Measurements from ENCODE around the gene MTMR12. TPM values are rescaled to one million over a fixed set of nuclear protein-coding genes. Genes with fewer than 3 reads are reported as not detected.

The MTMR12 gene
- total and polyA plus RNA-seq, 10 of the 15 experiments (the other 5 are each of a cell fraction or from before 2014, with no cell fraction given) = 5.0 to 22.9 (median 16.3) TPM

DNA sequence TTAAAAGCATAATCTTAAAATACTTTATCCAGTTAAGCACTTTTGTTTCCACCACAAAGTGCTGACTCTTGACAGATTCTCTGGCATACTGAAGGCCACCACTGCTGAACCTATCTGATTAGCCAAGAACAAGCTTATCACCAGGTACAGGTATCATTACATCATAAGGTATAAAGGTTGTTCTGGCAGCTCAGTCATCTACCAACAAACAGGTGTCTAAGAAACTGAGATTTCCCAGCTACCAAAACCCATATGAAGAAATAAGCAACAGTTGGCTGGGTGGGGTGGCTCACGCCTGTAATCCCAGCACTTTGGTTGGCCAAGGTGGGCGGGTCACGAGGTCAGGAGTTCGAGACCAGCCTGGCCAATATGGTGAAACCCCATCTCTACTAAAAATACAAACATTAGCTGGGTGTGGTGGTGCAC, 5.0 kb downstream of the MTMR12 start:
- intact Hi-C loops (cut with micrococcal nuclease; ENCODE audit: unreplicated experiment) = no loop called here
- POLR2A ChIA-PET = interaction anchor here (1.1 to 3.2 kb wide), 3 partner anchors 10 to 28 kb away, joined by 3 to 16 read pairs (median 8); no protein-coding TSS in a partner anchor
- no peaks in the 10 kb centered on the region for H3K9me3 ChIP-seq (replicated peaks; ENCODE audit: control insufficient read depth, insufficient read depth, low read length)

DNA sequence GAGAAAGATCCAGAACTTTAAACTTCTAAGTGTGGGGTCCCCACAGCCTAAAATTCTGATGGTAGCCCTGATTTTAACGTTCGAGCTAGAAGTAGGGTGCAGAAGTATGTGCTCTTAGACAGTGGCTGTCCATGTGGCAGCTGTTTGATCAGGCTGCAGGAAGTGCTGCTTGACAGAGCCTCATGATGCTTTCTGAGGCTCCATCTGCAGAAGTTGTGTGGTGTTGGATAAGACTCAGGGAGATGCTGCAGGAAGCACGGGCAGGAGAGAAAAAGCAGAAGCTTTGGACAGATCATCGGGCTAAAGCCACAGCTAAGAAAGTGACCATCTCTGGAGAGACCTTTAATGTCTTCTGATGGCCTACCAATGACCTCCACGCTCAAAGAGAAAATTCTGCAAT, 8.1 kb downstream of the MTMR12 start:
- H3K4me1 ChIP-seq (ENCODE audit: control insufficient read depth, insufficient read depth, low read length) = peaks cover 5% of the 10 kb centered on the region; the same call in 1 of the 2 replicates
- H3K36me3 ChIP-seq (ENCODE audit: control insufficient read depth in 2 of 2, insufficient read depth in 2 of 2, low read length in 1 of 2) = peaks cover 0 to 2% of the 10 kb centered on the region in 2 experiments; a peak in 3 of 4 replicates
- H3K27ac ChIP-seq (ENCODE audit: control insufficient read depth, insufficient read depth) = no peak overlapping the region
- 89% methylated on average over 5 of the region's 5 CpGs for WGBS (ENCODE audit: insufficient coverage, insufficient replicate concordance, low lambda C conversion rate, missing lambda C conversion rate)
- CTCF ChIA-PET = interaction anchor here (1.0 to 1.3 kb wide), 2 partner anchors 27 to 72 kb away, joined by 3 read pairs; no protein-coding TSS in a partner anchor
- no peaks in the 10 kb centered on the region for H3K27me3 ChIP-seq (replicated peaks in 1 of 2; ENCODE audit: control insufficient read depth in 2 of 2, insufficient read depth in 2 of 2, low read length in 1 of 2)
- ATAC-seq (peak; percentile 27; the same call in 2 of the 3 replicates), FAIRE-seq (no peak), DNase-seq (ENCODE audit: low read depth, low spot score) (no peak)
- BruUV-seq (replicated peaks) = no TSS peak
- RAD21 ChIA-PET (ENCODE audit: unreplicated experiment) = interaction anchor here (0.9 kb wide), 1 partner anchor 28 kb away, joined by 4 read pairs; no protein-coding TSS in a partner anchor
- SMC1A ChIA-PET (ENCODE audit: uncharacterized antibody, unreplicated experiment) = interaction anchor here (0.8 kb wide), 1 partner anchor 24 kb away, joined by 4 read pairs; no protein-coding TSS in a partner anchor
- H3K4me3 ChIP-seq = no peak overlapping the region
- POLR2A ChIA-PET = interaction anchor here (0.7 to 0.8 kb wide), 2 partner anchors 21 to 131 kb away, joined by 3 read pairs; partner anchors contain the start of gene GOLPH3
- H4K20me1 ChIP-seq (ENCODE audit: control insufficient read depth, insufficient read depth) = 0 out of 2 replicates have a peak, but pooled peaks cover 2% of the 10 kb centered on the region
- H3K9ac ChIP-seq (ENCODE audit: control insufficient read depth, insufficient read depth, low read length) = no peak overlapping the region
- no peaks in the 10 kb centered on the region for H3K9me3 ChIP-seq (replicated peaks; ENCODE audit: control insufficient read depth, insufficient read depth, low read length)
- no peak overlapping the region for H3K4me2 ChIP-seq (ENCODE audit: control insufficient read depth, insufficient read depth)
- intact Hi-C loops (cut with micrococcal nuclease; ENCODE audit: unreplicated experiment) (no loop called here), in situ Hi-C loops (cut with MboI) (no loop called here)
- H2AFZ ChIP-seq (ENCODE audit: control insufficient read depth, low read depth, low read length) = no peak overlapping the region
- peaks cover 30% of the 10 kb centered on the region for H3K79me2 ChIP-seq (ENCODE audit: control insufficient read depth, insufficient read depth, low read length)
- TF ChIP-seq, protein P1, sequence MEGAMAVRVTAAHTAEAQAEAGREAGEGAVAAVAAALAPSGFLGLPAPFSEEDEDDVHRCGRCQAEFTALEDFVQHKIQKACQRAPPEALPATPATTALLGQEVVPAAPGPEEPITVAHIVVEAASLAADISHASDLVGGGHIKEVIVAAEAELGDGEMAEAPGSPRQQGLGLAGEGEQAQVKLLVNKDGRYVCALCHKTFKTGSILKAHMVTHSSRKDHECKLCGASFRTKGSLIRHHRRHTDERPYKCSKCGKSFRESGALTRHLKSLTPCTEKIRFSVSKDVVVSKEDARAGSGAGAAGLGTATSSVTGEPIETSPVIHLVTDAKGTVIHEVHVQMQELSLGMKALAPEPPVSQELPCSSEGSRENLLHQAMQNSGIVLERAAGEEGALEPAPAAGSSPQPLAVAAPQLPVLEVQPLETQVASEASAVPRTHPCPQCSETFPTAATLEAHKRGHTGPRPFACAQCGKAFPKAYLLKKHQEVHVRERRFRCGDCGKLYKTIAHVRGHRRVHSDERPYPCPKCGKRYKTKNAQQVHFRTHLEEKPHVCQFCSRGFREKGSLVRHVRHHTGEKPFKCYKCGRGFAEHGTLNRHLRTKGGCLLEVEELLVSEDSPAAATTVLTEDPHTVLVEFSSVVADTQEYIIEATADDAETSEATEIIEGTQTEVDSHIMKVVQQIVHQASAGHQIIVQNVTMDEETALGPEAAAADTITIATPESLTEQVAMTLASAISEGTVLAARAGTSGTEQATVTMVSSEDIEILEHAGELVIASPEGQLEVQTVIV (IDR thresholded peaks at IDR 0.05; ENCODE audit: borderline replicate concordance, partially characterized antibody) = no peak
- TF ChIP-seq SIX5 (IDR thresholded peaks at IDR 0.05; ENCODE audit: low read depth, low read length, severe bottlenecking) (no peak), CBX3 (IDR thresholded peaks at IDR 0.05; ENCODE audit: borderline replicate concordance, low read depth) (no peak), FOXK2 (IDR thresholded peaks at IDR 0.05) (no peak)
- TF ChIP-seq, protein P2, sequence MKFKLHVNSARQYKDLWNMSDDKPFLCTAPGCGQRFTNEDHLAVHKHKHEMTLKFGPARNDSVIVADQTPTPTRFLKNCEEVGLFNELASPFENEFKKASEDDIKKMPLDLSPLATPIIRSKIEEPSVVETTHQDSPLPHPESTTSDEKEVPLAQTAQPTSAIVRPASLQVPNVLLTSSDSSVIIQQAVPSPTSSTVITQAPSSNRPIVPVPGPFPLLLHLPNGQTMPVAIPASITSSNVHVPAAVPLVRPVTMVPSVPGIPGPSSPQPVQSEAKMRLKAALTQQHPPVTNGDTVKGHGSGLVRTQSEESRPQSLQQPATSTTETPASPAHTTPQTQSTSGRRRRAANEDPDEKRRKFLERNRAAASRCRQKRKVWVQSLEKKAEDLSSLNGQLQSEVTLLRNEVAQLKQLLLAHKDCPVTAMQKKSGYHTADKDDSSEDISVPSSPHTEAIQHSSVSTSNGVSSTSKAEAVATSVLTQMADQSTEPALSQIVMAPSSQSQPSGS (IDR thresholded peaks at IDR 0.05; ENCODE audit: low read length) = no peak
- TF ChIP-seq, protein P3, sequence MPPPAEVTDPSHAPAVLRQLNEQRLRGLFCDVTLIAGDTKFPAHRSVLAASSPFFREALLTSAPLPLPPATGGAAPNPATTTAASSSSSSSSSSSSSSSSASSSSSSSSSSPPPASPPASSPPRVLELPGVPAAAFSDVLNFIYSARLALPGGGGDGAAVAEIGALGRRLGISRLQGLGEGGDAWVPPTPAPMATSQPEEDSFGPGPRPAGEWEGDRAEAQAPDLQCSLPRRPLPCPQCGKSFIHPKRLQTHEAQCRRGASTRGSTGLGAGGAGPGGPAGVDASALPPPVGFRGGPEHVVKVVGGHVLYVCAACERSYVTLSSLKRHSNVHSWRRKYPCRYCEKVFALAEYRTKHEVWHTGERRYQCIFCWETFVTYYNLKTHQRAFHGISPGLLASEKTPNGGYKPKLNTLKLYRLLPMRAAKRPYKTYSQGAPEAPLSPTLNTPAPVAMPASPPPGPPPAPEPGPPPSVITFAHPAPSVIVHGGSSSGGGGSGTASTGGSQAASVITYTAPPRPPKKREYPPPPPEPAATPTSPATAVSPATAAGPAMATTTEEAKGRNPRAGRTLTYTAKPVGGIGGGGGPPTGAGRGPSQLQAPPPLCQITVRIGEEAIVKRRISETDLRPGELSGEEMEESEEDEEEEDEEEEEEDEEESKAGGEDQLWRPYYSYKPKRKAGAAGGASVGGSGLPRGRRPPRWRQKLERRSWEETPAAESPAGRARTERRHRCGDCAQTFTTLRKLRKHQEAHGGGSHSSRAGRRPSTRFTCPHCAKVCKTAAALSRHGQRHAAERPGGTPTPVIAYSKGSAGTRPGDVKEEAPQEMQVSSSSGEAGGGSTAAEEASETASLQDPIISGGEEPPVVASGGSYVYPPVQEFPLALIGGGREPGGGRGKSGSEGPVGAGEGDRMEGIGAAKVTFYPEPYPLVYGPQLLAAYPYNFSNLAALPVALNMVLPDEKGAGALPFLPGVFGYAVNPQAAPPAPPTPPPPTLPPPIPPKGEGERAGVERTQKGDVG (CRISPR knock-in tag; IDR thresholded peaks at IDR 0.05) = no peak

More for the DNA sequence above, 5.0 kb downstream of the MTMR12 start:
- DNase-seq (ENCODE audit: low read depth, low spot score) (no peak), FAIRE-seq (no peak), ATAC-seq (no peak)
- no peak for TF ChIP-seq NR2C1 (IDR thresholded peaks at IDR 0.05)
- no peak for TF ChIP-seq NFXL1 (IDR thresholded peaks at IDR 0.05; ENCODE audit: borderline replicate concordance)
- no peak for TF ChIP-seq SP1 (IDR thresholded peaks at IDR 0.05; ENCODE audit: low read depth, low read length)
- no peak for TF ChIP-seq PAX5 (IDR thresholded peaks at IDR 0.05; ENCODE audit: borderline replicate concordance, low read depth, low read length)
- TF ChIP-seq HDAC6 (IDR thresholded peaks at IDR 0.05; ENCODE audit: unreplicated experiment) = no peak
- H3K36me3 ChIP-seq (ENCODE audit: control insufficient read depth in 2 of 2, insufficient read depth in 2 of 2, low read length in 1 of 2) = no peaks in the 10 kb centered on the region; a peak in 1 of 4 replicates
- in situ Hi-C loops (cut with MboI) = no loop called here
- no peaks in the 10 kb centered on the region for H3K27me3 ChIP-seq (replicated peaks in 1 of 2; ENCODE audit: control insufficient read depth in 2 of 2, insufficient read depth in 2 of 2, low read length in 1 of 2)
- no peak overlapping the region for H3K4me3 ChIP-seq
- H2AFZ ChIP-seq (ENCODE audit: control insufficient read depth, low read depth, low read length) = no peak overlapping the region
- ChIA-PET RAD21 (ENCODE audit: unreplicated experiment) (interaction anchor here (1.6 to 2.2 kb wide), 2 partner anchors 22 to 76 kb away, joined by 4 to 7 read pairs; no protein-coding TSS in a partner anchor), SMC1A (ENCODE audit: uncharacterized antibody, unreplicated experiment) (interaction anchor here (0.5 to 2.5 kb wide), 6 partner anchors 12 to 75 kb away, joined by 3 to 8 read pairs (median 4); no protein-coding TSS in a partner anchor), CTCF (interaction anchor here (0.5 to 1.8 kb wide), 6 partner anchors 10 to 270 kb away, joined by 3 to 7 read pairs (median 4); no protein-coding TSS in a partner anchor)
- H3K79me2 ChIP-seq (ENCODE audit: control insufficient read depth, insufficient read depth, low read length) = peaks cover 49% of the 10 kb centered on the region
- no peak overlapping the region for H3K4me2 ChIP-seq (ENCODE audit: control insufficient read depth, insufficient read depth)
- 90% methylated on average over 4 of the region's 4 CpGs for WGBS (ENCODE audit: insufficient coverage, insufficient replicate concordance, low lambda C conversion rate, missing lambda C conversion rate)
- no peak overlapping the region for H3K27ac ChIP-seq (ENCODE audit: control insufficient read depth, insufficient read depth)
- H3K9ac ChIP-seq (ENCODE audit: control insufficient read depth, insufficient read depth, low read length) = no peak overlapping the region
- H3K4me1 ChIP-seq (ENCODE audit: control insufficient read depth, insufficient read depth, low read length) = peaks cover 13% of the 10 kb centered on the region
- no peaks in the 10 kb centered on the region for H4K20me1 ChIP-seq (ENCODE audit: control insufficient read depth, insufficient read depth)
- BruUV-seq (replicated peaks) = no TSS peak
